Subcutaneous adipose tissue (tissue), 4 donors: Measurements from ENCODE around the gene IL17B. TPM values are rescaled to one million over a fixed set of nuclear protein-coding genes. Genes with fewer than 3 reads are reported as not detected.

ENCODE experiments used
- CTCF ChIP-seq: fragments of 450-650 bp; IDR thresholded peaks from one replicate; pipeline ENCODE4 v1.5.1; 2016; ENCODE audit warnings: low read depth, mild to moderate bottlenecking, control low read depth, antibody characterized with exemption, moderate library complexity
- total RNA-seq, 4 donors: library from RNA; depleted of rRNA; stranded (reverse); fragments of >200 nt; gene quantifications; one replicate each; pipeline ENCODE4 v1.1.0, GENCODE V29; 2016

The IL17B gene
- total RNA-seq, 4 donors from 2014 or later = not detected

GRCh38 chr5:149402291-149402690 lies 23.2 kb upstream of the IL17B start:
- no peak for TF ChIP-seq CTCF

- no peak for TF ChIP-seq CTCF
Measured at GRCh38 chr5:149401051-149401450, 22.0 kb upstream of the IL17B start.

- no peak for TF ChIP-seq CTCF
Measured at GRCh38 chr5:149400304-149400703, 21.2 kb upstream of the IL17B start.

GRCh38 chr5:149399775-149400174 lies 20.7 kb upstream of the IL17B start:
- TF ChIP-seq CTCF = no peak

GRCh38 chr5:149397530-149397929 lies 18.4 kb upstream of the IL17B start:
- no peak for TF ChIP-seq CTCF

GRCh38 chr5:149392718-149393117 lies 13.6 kb upstream of the IL17B start:
- no peak for TF ChIP-seq CTCF

- TF ChIP-seq CTCF = no peak
Measured at GRCh38 chr5:149391524-149391923, 12.4 kb upstream of the IL17B start.
